CD4-positive, alpha-beta T cell treated with Interleukin-4 for 1 hour (primary cell): Measurements from ENCODE around the gene PIGL.
"Not testable (repeated sequence)": the region's sequence is repeated elsewhere in the genome, so short reads cannot be mapped to it uniquely, and the experiment has no call there.

ENCODE experiments used
- DNase-seq, 2 donors: peaks; one replicate each; pipeline ENCODE4 v3.0.0-alpha.2; 2020 to 2022

PIGL gene

DNA sequence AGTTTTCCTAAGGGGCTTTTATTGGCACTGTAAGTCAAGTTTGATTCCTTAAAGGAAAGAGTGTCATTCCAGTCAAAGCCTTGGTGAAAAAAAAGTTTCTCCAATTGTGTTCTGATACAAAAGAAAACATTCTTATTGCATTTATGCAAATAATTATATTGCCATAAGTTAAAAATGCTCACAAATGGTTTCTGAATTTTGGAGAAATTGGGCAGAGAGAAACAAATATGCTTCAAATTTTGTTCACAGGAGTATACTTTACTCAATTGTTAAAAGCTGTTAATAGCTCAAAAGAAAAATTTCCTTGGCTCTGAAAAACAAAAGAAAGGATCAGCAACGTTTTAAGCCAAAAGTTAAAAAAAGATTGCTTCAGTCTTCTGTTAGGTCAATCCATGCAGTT, 60.2 kb downstream of the PIGL start:
- no peak for DNase-seq

DNA sequence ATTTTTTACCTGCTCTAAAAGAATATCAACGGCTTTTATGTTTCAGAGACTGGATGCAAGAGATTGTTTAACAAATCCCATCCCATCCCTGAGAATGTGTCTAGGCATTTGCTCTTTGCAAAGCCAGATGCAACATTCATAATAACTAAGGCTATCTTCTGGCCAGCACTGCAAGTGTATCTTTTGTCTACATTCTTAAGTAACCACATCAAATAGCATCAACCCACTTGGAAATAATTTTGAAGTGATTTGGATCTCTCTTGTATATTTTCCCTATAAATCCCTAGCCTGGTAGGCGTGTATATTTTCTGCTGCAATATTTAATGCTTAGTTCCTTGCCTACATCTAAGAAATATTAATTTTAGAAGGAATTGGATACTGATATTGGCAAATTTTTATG, 64.3 kb downstream of the PIGL start:
- no peak for DNase-seq

DNA sequence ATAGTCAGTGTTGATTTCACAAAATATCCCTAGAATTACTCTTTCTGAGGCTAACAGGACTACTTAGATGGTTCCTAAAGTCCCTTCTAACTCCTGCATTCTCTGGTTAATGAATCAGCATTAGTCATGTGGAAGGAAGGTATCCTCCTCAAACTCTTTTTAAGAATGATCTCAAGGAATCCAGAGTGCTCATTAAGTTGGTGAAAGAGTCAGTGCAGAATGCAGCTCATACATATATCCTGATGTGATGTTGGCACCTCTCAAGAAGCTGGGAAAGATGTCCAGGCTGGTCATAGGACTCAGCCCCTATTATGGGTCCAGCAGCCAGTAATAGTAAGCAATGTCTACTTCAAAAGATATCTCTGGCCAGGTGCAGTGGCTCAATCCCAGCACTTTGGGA, 65.5 kb downstream of the PIGL start:
- no peak for DNase-seq

DNA sequence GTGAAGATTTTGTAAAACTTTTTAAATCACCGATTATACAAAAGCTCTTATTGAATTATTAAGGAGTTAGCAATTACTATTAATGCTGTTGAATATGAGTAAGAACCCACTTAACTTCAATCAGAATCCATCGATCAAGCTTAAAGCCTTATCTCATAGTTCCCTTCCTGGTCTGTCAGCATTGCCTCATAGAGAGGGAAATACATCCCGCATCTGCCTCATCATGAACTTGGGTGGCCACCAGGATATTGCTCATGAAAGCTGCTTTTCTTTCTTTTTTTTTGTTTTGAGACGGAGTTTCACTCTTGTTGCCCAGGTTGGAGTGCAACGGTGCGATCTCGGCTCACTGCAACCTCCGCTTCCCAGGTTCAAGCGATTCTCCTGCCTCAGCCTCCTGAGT, 66.7 kb downstream of the PIGL start:
- no peak for DNase-seq

DNA sequence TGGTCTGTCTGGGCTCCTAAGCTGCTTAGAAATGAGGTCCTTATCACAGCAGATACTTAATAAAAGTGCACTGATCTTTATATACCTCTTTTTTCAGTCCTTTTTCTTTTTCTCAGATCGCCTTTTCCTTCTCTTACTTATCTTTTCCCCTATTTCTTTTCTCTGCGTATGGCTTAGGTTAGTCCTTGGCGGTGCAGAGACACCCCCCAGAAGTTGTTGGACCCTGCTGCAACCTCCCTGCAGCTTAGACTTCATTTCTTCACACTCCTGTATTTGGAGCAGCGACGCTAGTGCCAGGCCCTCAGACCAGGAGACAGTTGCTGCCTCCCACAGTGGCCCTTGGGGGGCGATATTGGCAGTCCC, 68.6 kb downstream of the PIGL start:
- DNase-seq = no peak

DNA sequence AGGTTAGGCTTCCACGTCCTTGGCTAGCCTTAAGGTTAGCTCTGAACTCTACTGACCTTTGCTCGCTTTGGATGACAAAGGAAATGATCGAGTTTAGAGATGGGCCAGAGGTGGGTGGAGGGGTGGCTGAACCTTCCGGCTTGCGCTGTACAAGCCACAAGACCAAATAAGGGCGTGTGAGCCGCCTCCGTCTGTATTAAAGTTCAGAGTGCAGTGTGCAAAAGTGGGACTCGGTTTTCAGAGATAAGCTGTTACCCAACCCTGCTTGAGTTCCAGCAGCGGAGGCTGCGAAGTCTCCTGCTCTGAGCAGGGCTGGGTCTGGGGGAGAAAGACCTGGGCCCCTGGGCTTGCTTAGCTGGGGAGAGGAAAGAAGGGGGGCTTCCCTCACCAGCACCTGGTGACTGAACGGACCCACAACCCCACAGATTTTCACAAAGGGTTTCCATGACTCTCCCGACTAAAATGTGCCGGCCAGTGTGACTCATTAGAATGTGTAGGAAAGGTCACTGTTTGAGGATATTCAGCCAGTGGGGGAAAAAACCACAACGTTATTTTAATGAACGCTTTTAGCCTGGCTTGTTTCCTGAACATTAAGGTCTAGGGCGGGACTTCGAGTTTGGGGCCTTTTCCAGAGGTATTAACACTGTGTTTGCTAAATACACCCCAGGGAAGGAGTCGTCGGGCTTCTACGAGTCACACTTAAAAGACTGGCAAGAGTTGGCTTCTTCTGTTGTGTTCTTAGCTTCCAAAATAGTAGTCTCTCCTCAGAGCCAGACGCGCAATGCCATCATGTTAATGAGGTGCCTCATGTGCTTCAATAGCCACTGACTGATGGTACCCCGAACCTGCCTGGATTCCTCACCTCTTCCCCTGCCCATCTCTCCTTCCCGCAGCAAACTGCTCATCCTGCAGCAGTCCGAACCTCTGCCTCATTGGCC, 69.3 kb downstream of the PIGL start:
- DNase-seq = peak; percentile 83 to 86

DNA sequence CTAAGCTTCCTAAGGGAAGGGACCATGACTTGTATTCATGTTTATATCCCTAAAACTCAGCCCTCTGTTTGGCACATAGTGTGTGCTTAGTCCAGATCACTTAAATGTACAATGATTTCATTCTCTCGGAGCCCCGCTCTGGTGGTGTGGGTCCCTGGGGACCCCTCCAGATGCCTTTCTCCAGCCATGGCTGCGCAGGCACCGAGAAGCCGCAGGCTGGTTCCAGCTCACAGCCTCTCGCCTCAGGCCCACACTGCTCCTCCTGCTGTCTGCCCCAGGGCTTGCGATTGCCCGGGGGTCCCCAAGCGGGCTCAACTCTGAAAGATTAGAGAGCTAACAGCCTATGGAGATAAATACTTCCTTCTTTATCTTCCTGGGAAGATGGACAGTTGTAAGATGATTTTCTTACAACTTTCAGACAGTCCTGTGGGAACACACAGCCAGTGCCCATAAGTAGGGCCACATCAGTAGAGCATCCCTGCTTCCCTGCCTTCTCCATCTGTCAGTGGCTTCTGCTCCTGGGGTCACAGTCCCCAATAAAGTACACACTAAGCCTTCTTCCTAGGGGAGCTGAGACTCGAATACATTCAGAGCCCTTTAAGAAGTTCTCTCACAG, 70.0 kb downstream of the PIGL start:
- DNase-seq = peak in 1 of 2 donors; percentile 71

DNA sequence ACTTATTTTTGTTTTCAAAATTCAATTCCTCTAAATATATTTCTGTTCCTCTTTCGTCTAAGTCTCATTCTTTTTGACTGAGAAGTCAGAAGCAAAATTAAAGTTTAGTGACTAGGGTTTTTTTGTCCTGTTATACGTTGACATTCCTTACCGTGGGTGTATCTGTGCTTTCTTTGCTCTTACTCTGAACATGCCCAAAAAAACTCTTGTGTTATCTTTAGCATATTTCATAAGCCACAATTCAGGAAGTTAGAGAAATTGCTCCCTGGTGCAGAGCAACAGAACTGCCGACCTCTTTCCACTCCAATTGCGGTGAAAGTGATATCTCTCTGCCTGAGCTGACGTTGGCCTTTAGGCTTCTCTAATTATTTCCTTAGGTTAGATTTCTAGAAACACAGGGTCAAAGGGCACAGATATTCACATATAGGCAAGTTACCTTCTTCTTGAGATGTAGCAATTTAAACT, 70.6 kb downstream of the PIGL start:
- peak; percentile 30 to 44 for DNase-seq

DNA sequence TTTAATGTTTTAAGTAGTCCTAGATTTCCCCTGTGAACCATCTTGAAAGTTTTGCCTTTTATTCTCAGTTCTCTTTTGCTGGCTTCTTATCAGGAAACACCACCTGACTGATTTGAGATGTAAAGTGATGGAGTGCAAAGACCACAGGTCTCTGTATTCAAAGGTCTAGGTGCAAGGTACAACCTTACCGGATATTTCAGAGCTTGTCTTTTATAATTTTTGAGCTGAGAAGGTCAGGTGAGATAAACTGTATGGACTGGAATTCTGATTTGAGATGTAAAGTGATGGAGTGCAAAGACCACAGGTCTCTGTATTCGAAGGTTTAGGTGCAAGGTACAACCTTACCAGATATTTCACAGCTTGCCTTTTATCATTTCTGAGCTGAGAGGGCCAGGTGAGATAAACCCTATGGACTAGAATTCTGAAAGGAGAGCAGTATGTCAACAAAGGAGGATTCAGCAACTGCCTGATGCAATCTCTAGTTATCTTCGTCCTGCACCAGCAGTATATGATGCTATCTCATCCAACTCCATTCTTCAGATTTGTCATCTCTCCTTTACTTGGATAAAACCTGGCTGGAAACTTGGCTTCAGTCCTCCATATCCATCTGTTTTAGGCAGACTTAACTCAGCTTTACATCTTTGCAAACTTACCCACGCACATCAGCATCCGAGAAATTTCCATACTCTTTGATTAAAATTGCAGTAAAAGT, 72.0 kb downstream of the PIGL start:
- DNase-seq = no peak

DNA sequence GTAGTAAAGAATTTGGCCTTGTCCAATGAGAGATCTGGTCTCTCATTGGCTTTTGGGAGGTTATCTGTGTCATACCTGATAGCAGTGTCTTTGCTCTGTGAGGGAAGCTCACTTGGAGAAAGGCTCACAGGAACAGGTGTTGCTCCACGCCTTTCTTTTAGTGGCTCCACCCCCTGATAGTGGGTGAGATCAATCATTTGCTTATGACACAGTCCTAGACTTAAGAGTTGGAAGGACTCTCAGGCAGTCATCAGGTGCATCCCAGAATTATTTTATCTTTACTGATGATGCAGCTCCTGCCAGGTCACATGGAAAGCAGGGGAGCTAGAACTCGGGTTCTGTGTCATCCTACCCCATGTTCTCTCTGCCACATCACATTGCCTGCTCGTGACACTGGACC, 76.9 kb downstream of the PIGL start:
- DNase-seq = no peak

DNA sequence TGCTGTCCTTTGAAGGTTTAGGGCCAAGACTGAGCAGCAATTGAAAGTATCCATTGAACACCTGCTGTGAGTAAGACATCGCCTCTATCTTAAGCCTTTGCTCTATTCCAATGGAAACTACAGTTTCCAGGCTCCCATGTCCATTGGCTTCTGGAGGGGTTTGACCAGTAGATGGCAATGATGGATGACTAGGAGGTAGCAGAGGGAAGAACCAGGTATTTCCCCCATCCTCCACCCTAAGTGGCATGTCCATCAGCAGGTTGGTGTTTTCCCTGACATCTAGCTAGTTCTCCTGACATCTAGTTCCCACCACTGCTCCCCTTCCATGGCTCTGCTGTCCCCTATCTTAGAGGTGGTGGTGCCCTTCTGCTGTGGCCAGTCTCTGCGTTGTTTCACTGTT, 77.5 kb downstream of the PIGL start:
- no peak for DNase-seq

DNA sequence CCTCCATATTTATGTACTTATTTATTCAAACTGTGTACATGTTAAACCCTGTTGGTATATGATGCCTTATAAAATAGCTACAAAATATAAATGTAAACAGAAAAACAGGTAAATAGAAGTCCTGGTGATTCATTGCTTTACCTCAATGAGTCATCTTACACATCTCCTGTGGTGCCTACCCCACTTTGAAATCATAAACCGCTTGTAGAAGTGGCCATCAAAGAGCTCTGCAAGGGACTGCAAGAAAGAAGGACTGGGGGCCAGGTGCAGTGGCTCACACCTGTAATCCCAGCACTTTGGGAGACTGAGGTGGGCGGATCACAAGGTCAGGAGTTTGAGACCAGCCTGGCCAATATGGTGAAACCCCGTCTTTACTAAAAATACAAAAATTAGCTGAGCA, 79.1 kb downstream of the PIGL start:
- not testable (repeated sequence) for DNase-seq

DNA sequence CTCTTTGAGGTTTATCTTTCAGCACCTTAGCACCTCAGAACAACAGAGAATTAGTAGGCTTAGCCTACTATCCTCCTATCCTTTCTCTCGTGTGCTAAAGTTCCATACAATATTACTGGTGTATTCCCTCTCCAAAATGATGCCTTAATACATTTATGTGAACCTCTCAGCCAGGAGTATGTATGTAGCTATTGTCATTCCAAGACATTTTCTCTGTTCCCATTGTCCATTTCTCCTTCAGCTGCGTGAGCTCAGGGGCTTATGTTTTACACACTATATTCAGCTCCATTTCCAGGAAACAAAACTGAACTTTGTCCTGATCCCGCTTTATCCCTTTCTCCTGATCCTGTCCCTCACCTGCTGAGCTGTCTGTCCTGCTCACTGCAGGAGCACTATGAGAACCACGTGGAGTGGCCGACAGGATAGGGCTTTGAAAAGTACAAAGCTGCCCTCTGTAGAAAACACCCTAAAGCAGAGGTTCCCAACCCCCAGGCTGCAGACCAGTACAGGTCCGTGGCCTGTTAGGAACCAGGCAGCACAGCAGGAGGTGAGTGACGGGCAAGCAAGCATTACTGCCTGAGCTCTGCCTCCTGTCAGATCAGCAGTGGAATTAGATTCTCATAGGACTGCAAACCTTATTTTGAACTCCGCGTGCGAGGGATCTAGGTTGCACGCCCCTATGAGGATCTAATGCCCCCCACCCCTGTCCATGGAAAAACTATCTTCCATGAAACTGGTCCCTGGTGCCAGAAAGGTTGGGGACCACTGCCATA, 80.5 kb downstream of the PIGL start:
- DNase-seq = no peak

DNA sequence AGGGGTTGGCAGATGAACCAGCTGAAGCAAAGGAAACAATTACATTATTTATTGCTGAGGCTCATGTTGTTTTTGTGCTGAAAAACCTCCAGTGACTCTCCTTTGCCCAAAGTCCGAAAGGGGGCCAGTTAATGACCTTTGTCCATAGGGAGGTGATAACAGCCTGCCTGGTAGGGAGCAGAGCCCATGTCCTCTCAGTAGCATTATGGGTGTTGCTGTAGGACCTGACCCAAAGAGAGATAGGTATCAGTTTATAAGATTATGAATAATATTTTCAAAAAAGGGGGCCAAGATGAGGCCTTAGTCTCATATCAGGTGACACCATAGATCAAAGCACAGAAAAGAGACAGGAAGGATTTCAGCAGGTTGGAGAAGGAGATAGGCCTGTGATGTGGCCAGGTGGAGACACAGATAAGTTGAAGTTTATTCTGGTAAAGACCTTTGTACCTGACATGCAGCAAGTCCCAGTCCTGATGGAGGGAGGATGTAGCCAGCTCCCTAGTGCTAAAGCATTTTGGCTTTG, 81.2 kb downstream of the PIGL start:
- DNase-seq = no peak

DNA sequence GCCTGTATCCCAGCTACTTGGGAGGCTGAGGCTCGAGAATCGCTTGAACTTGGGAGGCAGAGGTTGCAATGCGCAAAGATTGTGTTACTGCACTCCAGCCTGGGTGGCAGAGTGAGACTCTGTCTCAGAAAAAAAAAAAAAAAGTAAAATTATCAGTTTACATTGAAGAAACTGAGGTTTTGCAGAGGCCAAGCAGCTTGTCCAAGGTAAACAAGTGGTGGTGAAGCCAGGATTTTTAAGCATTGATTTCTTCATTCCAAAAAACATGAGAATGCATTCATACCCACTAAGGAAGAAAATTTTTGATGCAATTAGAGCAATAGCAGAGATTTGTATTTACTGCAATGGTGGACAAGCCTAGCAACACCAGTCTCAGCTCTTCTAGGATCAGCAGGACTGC, 83.5 kb downstream of the PIGL start:
- DNase-seq = no peak

DNA sequence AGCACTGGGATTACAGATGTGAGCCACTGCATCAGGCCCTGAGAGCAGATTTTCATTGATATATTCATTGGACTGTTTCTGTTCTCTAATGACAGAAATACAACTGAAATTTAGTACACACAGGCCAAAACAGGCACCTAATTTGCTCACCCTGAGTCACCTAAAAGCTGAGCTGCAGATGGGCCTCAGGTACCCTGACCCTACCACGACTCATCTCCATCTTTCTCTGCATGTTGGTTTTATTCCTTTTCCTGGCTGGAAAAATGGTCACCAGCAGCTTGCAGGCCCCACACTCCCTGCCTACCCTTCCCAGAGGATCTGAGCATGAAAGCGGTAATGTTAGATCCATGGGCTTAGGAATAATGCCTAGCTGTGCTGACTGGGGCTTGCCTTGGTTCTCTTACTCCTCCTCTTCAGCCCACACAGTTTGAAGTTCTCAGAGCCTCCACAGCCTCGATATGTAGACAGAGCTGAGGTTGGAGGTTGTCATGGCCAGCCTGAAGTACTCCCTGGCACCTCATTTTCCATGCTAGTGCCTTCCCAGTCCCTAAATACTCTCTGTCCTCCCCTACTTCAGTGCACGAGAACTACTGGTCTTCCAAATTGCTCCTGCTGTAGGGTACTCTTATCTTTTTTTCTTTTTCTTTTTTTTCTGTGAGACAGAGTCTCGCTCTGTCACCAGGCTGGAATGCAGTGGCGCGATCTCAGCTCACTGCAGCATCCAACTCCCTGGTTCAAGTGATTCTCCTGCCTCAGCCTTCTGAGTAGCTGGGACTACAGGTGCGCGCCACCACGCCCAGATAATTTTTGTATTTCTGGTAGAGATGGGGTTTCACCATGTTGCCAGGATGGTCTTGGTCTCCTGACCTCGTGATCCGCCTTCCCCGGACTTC, 85.2 kb downstream of the PIGL start:
- DNase-seq = no peak

DNA sequence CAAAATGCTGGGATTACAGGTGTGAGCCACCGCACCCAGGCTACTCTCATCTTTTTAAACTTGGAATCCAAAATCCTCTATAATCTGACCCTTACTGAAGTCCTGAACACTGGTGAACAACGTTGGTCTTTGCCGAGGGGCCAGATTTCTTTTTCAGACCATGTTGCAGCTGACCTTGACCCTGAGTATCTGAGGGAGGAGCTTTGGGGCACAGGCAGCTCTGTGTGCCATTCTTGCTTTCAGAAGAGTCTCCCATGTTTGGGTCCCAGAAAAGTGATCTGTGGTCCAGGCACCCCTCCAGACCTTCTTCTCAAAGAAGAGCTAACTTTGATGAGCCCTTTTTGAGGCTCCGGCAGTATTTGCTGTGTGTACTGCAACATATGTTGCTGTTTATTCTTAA, 85.8 kb downstream of the PIGL start:
- DNase-seq = no peak

DNA sequence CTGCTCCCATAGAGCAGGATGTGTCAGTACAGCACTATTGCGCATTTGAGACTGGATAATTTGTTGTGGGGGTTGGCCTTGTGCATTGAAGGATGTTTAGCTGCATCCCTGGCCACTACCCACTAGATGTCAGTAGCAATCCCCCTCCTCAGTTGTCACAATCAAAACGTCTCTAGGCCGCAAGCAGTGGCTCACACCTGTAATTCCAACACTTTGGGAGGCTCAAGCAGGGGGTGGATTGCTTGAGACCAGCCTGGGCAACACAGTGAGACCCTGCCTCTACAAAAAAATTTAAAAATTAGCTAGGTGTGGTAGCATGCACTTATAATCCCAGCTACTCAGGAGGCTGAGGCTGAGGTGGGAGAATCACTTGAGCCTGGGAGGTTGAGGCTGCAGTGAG, 87.8 kb downstream of the PIGL start:
- DNase-seq = peak in 1 of 2 donors; percentile 22

DNA sequence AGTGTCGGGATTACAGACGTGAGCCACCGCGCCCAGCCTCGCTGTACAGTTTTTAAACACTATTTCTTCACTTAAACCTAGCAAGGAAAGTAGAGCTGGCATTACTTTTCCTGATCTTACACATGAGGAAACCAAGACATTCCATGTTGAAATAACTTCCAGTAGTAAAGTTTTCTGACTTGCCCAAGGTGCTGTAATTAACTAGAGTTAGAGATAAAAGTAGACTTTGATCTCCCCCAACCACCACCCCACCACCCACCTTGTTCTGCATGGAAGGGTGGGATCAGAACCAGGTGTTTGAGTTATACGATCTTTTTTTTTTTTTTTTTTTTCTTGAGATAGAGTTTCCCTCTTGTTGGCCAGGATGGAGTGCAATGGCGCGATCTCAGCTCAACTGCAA, 89.2 kb downstream of the PIGL start:
- no peak for DNase-seq

DNA sequence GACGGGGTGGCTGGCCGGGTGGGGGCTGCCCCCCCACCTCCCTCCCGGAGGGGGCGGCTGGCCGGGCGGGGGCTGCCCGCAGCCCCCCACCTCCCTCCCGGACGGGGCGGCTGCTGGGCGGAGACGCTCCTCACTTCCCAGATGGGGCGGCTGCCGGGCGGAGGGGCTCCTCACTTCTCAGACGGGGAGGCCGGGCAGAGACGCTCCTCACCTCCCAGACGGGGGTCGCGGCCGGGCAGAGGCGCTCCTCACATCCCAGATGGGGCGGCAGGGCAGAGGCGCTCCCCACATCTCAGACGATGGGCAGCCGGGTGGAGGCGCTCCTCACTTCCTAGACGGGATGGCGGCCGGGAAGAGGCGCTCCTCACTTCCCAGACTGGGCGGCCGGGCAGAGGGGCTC, 95.1 kb downstream of the PIGL start:
- not testable (repeated sequence) for DNase-seq
